Colonic mucosa (tissue), 4 donors: ENCODE results near the gene ATP5PD. TPM values are rescaled to one million over a fixed set of nuclear protein-coding genes. Genes with fewer than 3 reads are reported as not detected.

Experiments used
- DNase-seq: peaks from one replicate; pipeline ENCODE4 v3.0.0-alpha.2; 2020
- H3K27ac ChIP-seq: fragments of 200-600 bp; one replicate; pipeline ENCODE4 v1.8.0; 2021
- H3K27me3 ChIP-seq: fragments of 200-600 bp; one replicate; pipeline ENCODE4 v1.8.0; 2021
- H3K36me3 ChIP-seq: fragments of 200-600 bp; one replicate; pipeline ENCODE4 v1.8.0; 2021
- H3K4me1 ChIP-seq: fragments of 200-600 bp; one replicate; pipeline ENCODE4 v1.8.0; 2021; ENCODE audit warnings: mild to moderate bottlenecking
- H3K4me3 ChIP-seq: fragments of 200-600 bp; one replicate; pipeline ENCODE4 v1.8.0; 2021
- H3K9ac ChIP-seq, 2 donors: one replicate each; pipeline ENCODE4 v1.7.0; 2013; ENCODE audit warnings: control low read depth in 2 of 2, low read depth in 2 of 2, low read length in 2 of 2
- H3K9me3 ChIP-seq: fragments of 200-600 bp; one replicate; pipeline ENCODE4 v1.8.0; 2021
- intact Hi-C: fragments of 100-400 bp; cut with DNase I; formaldehyde crosslinking; loops from one replicate; pipeline ENCODE4 v1.14.1; 2022
- total RNA-seq, 2 donors: library from RNA; stranded (reverse); fragmentation: NEBNext Ultra II Directional in 1 of 2; extraction: Animal tissue kit (Norgen Biotek cat#: 25700) in 1 of 2; gene quantifications; one replicate each; pipeline ENCODE4 v1.2.1, GENCODE V29; 2021
- TF ChIP-seq, protein P1 (sequence below): fragments of 200-600 bp; IDR thresholded peaks from one replicate; pipeline ENCODE4 v1.8.0; 2022; ENCODE audit warnings: antibody characterized with exemption, mild to moderate bottlenecking
- donor health status: healthy.
- donor health status: DM: no; HTN: no; CAD: no.
- donor health status: DM: no; HTN: no; CAD: no.

The ATP5PD gene
- total RNA-seq, 2 donors from 2014 or later = 302 to 371 TPM

DNA sequence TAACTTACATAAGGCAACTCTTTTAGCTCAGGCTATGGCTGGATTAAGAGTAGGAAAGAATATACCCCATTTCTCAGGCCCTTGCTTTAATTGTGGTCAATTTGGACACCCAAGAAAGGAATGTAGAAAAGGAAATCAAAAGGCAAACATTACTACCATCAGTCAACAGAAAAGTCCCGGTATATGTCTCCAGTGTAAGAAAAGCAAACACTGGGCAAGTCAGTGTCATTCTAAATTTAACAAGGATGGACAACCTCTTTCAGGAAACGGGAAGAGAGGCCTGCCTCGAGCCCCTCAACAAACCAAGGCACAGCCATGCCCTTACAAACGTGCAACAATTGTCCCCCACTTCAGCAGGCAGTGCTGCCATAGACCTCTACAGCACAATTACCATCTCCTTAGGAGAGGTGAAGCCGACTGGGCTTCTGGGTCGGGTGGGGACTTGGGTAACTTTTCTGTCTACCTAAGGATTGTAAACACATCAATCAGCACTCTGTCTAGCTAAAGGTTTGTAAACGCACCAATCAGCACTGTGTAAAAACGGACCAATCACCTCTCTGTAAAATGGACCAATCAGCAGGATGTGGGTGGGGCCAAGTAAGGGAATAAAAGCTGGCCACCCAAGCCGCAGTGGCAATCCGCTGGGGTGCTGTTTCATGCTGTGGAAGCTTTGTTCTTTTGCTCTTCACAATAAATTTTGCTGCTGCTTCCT, 21.9 kb downstream of the ATP5PD start:
- no peaks in the 10 kb centered on the region for H3K4me1 ChIP-seq
- no peak overlapping the region for H3K9ac ChIP-seq
- intact Hi-C loops = no loop called here
- H3K4me3 ChIP-seq = no peak overlapping the region
- DNase-seq = no peak
- H3K9me3 ChIP-seq = no peaks in the 10 kb centered on the region
- H3K36me3 ChIP-seq = no peaks in the 10 kb centered on the region
- no peak overlapping the region for H3K27ac ChIP-seq
- TF ChIP-seq, protein P1, sequence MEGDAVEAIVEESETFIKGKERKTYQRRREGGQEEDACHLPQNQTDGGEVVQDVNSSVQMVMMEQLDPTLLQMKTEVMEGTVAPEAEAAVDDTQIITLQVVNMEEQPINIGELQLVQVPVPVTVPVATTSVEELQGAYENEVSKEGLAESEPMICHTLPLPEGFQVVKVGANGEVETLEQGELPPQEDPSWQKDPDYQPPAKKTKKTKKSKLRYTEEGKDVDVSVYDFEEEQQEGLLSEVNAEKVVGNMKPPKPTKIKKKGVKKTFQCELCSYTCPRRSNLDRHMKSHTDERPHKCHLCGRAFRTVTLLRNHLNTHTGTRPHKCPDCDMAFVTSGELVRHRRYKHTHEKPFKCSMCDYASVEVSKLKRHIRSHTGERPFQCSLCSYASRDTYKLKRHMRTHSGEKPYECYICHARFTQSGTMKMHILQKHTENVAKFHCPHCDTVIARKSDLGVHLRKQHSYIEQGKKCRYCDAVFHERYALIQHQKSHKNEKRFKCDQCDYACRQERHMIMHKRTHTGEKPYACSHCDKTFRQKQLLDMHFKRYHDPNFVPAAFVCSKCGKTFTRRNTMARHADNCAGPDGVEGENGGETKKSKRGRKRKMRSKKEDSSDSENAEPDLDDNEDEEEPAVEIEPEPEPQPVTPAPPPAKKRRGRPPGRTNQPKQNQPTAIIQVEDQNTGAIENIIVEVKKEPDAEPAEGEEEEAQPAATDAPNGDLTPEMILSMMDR = no peak
- H3K27me3 ChIP-seq = no peaks in the 10 kb centered on the region

GRCh38 chr17:75020331-75021110, 26.2 kb downstream of the ATP5PD start:
- DNase-seq = no peak
- Histone ChIP-seq H3K27me3 (no peaks in the 10 kb centered on the region), H3K27ac (no peak overlapping the region), H3K9ac (no peak overlapping the region), H3K9me3 (no peaks in the 10 kb centered on the region), H3K4me1 (no peaks in the 10 kb centered on the region), H3K36me3 (no peaks in the 10 kb centered on the region), H3K4me3 (no peak overlapping the region)
- TF ChIP-seq, protein P1 = no peak
- intact Hi-C loops = no loop called here

DNA sequence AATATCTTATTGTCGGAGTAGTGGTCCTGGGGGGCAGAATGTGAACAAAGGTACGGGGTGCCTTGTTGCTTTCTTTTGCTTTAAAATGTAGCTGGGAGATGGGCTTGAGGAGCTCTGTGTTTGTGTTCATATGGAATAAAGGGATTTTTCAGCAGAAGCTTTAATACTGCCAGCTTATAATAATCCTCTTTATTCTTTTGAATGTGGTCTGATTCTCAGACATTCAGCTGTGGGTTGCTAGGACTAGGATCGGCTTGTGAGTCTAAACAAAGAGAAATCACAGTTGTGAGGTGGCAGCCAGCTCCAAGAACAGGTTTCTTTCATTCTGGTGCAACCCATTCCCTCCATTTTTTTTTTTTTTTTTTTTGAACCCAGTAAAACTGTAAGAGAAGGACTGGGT, 27.1 kb downstream of the ATP5PD start:
- no peak for DNase-seq
- intact Hi-C loops = no loop called here
- H3K27me3 ChIP-seq = no peaks in the 10 kb centered on the region
- no peaks in the 10 kb centered on the region for H3K36me3 ChIP-seq
- H3K9me3 ChIP-seq = no peaks in the 10 kb centered on the region
- TF ChIP-seq, protein P1 = no peak
- no peak overlapping the region for H3K4me3 ChIP-seq
- H3K9ac ChIP-seq = no peak overlapping the region
- H3K4me1 ChIP-seq = no peaks in the 10 kb centered on the region
- H3K27ac ChIP-seq = no peak overlapping the region

DNA sequence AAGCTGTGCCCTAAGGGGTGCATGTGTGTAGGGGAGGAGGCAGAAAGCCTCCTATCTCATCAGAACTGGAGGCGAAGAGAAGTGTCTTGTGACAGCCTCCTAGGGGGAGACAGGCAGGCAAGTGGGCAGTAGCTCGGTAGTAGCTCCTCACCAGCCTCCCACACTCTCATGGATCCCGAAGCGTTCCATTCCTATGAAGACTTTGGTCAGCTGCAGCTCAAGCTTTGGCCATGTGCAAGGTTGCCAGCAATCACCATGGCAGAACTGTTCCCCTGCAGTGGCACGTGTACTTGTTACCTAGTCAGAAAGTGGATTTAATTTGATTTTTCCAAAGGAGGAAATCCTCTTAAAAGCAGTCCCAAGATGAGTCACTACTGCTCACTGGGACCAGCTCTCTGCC, 27.6 kb downstream of the ATP5PD start:
- intact Hi-C loops = no loop called here
- H3K27ac ChIP-seq = no peak overlapping the region
- no peak overlapping the region for H3K4me3 ChIP-seq
- TF ChIP-seq, protein P1 = no peak
- no peaks in the 10 kb centered on the region for H3K27me3 ChIP-seq
- H3K9ac ChIP-seq = no peak overlapping the region
- H3K9me3 ChIP-seq = no peaks in the 10 kb centered on the region
- no peaks in the 10 kb centered on the region for H3K36me3 ChIP-seq
- no peaks in the 10 kb centered on the region for H3K4me1 ChIP-seq
- DNase-seq = no peak

DNA sequence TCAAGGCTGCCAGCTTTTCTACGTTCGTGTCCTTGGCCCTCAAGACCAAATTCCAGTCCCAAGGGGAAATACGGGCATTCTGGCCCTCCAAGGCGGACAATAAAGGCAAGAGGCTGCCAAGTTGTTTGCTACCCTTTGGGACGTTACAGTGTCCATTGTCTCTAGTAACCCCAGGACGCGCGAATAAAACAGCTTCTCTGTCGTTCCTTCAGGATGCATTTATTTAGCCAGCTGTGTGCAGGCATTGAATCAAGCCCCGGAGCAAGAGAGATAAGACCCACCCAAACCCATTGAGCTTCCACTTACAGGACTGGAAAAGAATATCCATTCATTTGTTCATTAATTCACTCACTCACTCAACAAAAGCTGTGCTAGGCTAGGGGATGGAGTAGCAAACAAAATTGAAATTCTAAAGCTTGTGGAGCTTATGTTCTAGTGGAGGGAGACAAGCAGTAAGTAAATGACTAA, 33.6 kb downstream of the ATP5PD start:
- Histone ChIP-seq H3K36me3 (no peaks in the 10 kb centered on the region), H3K9ac (peak overlapping the region; percentile 77 to 85), H3K27me3 (no peaks in the 10 kb centered on the region), H3K4me3 (peak overlapping the region; percentile 91), H3K4me1 (peaks cover 9% of the 10 kb centered on the region), H3K27ac (peak overlapping the region; percentile 76), H3K9me3 (no peaks in the 10 kb centered on the region)
- TF ChIP-seq, protein P1 = no peak
- intact Hi-C loops = no loop called here
- DNase-seq = no peak
